ENCODE measurements around the gene EFCAB14. TPM values are rescaled to one million over a fixed set of nuclear protein-coding genes. Genes with fewer than 3 reads are reported as not detected.
"Not testable (repeated sequence)": the region's sequence is repeated elsewhere in the genome, so short reads cannot be mapped to it uniquely, and the experiment has no call there.

Gene EFCAB14
- total RNA-seq, 1 donor from 2014 or later, result 118 TPM

DNA sequence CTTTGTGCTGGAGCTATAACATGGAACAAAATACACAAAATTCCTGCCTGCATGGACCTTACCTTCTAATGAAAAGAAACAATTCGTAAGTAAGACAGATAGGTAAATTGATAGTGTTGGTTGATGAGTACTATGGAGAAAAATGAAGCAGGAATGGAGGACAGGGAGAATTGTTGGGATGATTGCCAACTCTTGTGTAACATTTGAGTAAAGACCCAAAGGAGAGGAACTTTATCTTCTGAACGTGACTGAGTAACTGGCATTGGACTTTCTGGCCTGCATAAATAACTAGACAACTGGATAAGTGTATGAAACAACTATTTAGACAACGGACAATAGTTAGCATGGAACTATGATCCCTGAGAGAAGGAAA is 6.8 kb upstream of the EFCAB14 start:
- no peaks in the 10 kb centered on the region for H3K27me3 ChIP-seq

DNA sequence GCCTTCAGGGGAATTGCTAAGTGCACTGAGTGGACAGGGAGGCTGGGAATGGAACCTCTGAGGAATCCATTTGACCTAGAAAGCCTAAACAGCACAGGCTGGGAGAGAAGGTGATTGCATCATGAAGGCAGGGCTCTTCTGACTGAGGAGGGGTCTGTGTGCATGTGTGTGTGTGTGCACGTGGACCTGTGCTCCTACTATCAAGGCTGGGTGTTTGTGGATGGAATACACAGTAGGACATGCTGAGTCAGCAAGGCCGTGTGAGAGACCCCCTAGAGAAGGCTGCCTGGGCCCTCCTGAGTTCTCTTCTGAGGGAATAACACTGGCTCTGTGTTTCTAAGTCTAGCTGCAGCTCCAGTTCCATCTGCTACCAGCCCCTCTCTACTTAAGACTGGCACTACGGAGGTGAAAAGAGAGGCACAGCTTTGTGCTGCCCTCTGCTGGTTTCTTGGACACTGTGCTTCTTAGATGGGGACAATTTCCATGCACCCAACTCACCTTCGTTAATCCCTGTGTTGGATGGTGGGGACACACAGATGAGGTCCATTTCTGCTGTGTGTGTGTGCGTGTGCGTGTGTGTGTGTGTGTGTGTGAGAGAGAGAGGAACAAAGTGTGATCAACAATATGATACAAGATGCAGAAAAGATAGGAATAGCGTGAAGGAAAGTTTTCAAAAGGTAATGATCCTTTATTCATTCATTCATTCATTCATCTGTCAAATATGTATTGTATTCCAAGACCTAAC is 6.2 kb upstream of the EFCAB14 start:
- no peaks in the 10 kb centered on the region for H3K9me3 ChIP-seq
- TF ChIP-seq, protein P1, sequence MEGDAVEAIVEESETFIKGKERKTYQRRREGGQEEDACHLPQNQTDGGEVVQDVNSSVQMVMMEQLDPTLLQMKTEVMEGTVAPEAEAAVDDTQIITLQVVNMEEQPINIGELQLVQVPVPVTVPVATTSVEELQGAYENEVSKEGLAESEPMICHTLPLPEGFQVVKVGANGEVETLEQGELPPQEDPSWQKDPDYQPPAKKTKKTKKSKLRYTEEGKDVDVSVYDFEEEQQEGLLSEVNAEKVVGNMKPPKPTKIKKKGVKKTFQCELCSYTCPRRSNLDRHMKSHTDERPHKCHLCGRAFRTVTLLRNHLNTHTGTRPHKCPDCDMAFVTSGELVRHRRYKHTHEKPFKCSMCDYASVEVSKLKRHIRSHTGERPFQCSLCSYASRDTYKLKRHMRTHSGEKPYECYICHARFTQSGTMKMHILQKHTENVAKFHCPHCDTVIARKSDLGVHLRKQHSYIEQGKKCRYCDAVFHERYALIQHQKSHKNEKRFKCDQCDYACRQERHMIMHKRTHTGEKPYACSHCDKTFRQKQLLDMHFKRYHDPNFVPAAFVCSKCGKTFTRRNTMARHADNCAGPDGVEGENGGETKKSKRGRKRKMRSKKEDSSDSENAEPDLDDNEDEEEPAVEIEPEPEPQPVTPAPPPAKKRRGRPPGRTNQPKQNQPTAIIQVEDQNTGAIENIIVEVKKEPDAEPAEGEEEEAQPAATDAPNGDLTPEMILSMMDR (IDR thresholded peaks at IDR 0.05), result peak; percentile 79
- H3K4me1 ChIP-seq, result peaks cover 7% of the 10 kb centered on the region
- H3K4me3 ChIP-seq, result no peak overlapping the region
- H3K27me3 ChIP-seq, result no peaks in the 10 kb centered on the region
- no peaks in the 10 kb centered on the region for H3K36me3 ChIP-seq
- DNase-seq, result no peak
- ATAC-seq, result peak; percentile 98
- no peak overlapping the region for H3K27ac ChIP-seq
- intact Hi-C loops (cut with DNase I), result no loop called here

More for the DNA sequence above, 6.8 kb upstream of the EFCAB14 start:
- H3K4me3 ChIP-seq, result no peak overlapping the region
- H3K9me3 ChIP-seq, result no peaks in the 10 kb centered on the region
- intact Hi-C loops (cut with DNase I), result no loop called here
- no peak for DNase-seq
- peaks cover 7% of the 10 kb centered on the region for H3K4me1 ChIP-seq
- no peak for ATAC-seq
- H3K36me3 ChIP-seq, result no peaks in the 10 kb centered on the region
- no peak overlapping the region for H3K27ac ChIP-seq
- TF ChIP-seq, protein P1 (IDR thresholded peaks at IDR 0.05), result no peak

DNA sequence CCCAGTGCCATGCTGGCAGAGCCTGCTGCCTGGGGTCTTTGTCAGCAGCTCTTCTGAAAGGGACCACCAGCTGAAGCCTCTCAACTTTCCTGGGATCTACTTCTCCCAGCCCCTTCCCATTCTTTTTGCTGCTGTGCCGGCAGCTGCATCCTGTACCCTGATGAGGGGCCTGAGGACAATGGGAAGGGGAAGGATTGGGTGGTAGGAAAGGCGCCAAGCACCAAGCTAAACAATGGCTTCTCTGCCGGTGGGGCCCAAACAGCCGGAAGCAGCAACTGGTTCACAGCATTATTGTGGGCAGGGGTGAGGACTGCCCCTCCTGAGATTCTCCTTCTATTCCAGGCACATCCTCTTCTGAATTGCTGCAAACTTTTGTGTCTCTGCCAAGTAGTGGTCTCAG is 5.0 kb upstream of the EFCAB14 start:
- peaks cover 7% of the 10 kb centered on the region for H3K4me1 ChIP-seq
- no peak for DNase-seq
- H3K27ac ChIP-seq, result no peak overlapping the region
- H3K9me3 ChIP-seq, result no peaks in the 10 kb centered on the region
- intact Hi-C loops (cut with DNase I), result no loop called here
- no peaks in the 10 kb centered on the region for H3K36me3 ChIP-seq
- TF ChIP-seq, protein P1 (IDR thresholded peaks at IDR 0.05), result no peak
- ATAC-seq, result no peak
- H3K27me3 ChIP-seq, result no peaks in the 10 kb centered on the region
- H3K4me3 ChIP-seq, result no peak overlapping the region

DNA sequence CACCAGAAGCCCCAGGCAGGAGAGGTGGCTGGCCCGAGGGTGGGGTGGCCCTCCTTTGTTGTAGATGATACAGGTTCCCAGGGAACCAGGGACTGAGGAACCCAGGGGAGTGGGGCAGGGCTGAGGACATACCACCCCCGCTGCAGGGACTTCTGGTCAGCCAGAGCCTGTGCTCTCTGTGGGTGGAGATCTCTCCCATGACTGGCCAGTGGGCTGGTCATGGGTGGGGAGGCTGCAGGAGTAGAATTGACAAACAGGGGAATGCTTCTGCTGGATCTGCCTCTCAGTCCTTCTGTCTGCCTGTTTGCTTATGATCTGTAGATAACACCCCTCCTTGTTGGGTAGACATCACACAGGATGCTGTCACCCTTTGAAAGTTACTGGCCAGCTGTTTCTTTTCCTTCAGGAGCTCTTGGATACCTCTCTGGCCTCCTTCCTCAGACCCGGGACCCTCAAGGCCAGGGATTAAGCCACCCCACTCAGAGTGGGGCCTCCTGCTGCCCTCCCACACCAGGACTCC is 2.8 kb upstream of the EFCAB14 start:
- no peak for DNase-seq
- intact Hi-C loops (cut with DNase I), result no loop called here
- Histone ChIP-seq H3K4me3 (no peak overlapping the region), H3K27ac (no peak overlapping the region), H3K4me1 (peaks cover 21% of the 10 kb centered on the region), H3K36me3 (no peaks in the 10 kb centered on the region), H3K27me3 (no peaks in the 10 kb centered on the region), H3K9me3 (no peaks in the 10 kb centered on the region)
- ATAC-seq, result no peak
- TF ChIP-seq, protein P1 (IDR thresholded peaks at IDR 0.05), result no peak

DNA sequence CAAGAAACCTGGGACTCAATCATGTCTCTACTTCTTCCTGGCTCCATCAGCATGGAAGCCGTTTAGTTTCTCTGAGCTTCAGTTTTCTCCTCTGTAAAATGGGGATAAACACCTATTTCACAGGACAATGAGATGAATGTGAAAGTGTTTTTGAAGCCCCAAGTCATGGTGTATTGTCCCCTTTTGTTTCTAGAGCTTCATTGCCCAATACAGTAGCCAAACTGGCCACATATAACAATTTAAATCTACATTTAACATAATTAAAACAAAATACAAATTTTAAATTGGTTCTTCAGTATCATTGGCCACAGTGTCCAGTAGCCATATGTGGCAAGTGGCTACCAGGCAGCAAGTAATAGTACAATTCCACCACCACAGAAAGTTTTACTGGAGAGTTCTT is 2.3 kb upstream of the EFCAB14 start:
- no peak overlapping the region for H3K27ac ChIP-seq
- no peaks in the 10 kb centered on the region for H3K36me3 ChIP-seq
- TF ChIP-seq, protein P1 (IDR thresholded peaks at IDR 0.05), result no peak
- intact Hi-C loops (cut with DNase I), result no loop called here
- no peak for DNase-seq
- ATAC-seq, result no peak
- H3K9me3 ChIP-seq, result no peaks in the 10 kb centered on the region
- peaks cover 26% of the 10 kb centered on the region for H3K4me1 ChIP-seq
- H3K4me3 ChIP-seq, result no peak overlapping the region
- H3K27me3 ChIP-seq, result no peaks in the 10 kb centered on the region

DNA sequence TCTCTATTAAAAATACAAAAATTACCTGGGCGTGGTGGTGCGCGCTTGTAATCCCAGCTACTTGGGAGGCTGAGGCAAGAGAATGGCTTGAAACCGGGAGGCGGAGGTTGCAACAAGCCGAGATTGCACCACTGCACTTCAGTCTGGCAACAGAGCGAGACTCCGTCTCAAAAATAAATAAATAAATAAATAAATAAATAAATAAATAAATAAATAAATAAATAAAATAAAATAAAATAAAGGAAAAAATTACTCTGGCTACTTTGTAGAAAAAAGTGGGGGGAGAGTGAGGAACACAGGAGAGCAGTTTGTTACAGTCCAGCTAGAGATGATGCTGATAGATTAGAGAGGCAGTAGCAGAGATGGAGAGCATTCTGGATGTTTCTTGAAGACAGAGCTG is 1.4 kb upstream of the EFCAB14 start:
- ATAC-seq; H3K9me3 ChIP-seq; DNase-seq; H3K27ac ChIP-seq; H3K36me3 ChIP-seq; intact Hi-C loops (cut with DNase I); H3K4me3 ChIP-seq; H3K27me3 ChIP-seq: not testable (repeated sequence)
- H3K4me1 ChIP-seq, result peaks cover 30% of the 10 kb centered on the region

Measured in upper lobe of right lung (tissue), 1 donor.